ENCODE measurements around the gene GASK1B. TPM values are rescaled to one million over a fixed set of nuclear protein-coding genes. Genes with fewer than 3 reads are reported as not detected.
A peak's percentile ranks its signal among the peaks of the same experiment; 100 is the strongest.

Gene GASK1B
- total RNA-seq: 1 to 10 TPM; 1.8 to 9.8 (median 7.9) TPM

- peaks cover 0 to 3% of the 10 kb centered on the region in 2 donors for H3K4me1 ChIP-seq
Measured at GRCh38 chr4:158172261-158173258, at the start of gene GASK1B. GASK1B (minus strand) TSS chr4:158173025; CDS start chr4:158171375, 1,650 bp downstream.

DNA sequence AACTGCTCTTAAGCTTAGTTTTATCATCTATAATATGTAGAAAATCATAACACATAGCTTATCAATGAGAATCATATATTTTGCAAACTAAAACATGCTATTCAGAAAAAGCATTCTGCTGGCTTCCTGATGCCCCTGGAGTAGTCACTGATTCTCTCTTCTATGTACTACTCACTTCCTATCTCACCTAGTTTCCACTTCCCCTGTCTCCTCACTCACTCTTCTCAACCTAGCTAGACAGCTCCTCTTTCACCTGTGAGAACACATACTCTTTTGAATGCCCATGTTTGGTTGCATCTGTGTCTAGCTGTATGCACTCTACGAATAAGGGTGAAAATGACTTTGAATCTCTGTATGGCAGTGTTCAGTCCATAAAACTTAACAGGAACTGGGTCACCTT is 46.8 kb upstream of the GASK1B start:
- intact Hi-C loops (cut with DNase I; ENCODE audit: low total_unique reads): no loop called here
- Histone ChIP-seq H3K9me3 (no peaks in the 10 kb centered on the region), H3K4me1 (no peaks in the 10 kb centered on the region), H3K36me3 (no peaks in the 10 kb centered on the region), H3K4me3 (no peak overlapping the region), H3K27me3 (no peaks in the 10 kb centered on the region), H3K27ac (no peak overlapping the region)
- no peak for DNase-seq
- TF ChIP-seq, protein P1, sequence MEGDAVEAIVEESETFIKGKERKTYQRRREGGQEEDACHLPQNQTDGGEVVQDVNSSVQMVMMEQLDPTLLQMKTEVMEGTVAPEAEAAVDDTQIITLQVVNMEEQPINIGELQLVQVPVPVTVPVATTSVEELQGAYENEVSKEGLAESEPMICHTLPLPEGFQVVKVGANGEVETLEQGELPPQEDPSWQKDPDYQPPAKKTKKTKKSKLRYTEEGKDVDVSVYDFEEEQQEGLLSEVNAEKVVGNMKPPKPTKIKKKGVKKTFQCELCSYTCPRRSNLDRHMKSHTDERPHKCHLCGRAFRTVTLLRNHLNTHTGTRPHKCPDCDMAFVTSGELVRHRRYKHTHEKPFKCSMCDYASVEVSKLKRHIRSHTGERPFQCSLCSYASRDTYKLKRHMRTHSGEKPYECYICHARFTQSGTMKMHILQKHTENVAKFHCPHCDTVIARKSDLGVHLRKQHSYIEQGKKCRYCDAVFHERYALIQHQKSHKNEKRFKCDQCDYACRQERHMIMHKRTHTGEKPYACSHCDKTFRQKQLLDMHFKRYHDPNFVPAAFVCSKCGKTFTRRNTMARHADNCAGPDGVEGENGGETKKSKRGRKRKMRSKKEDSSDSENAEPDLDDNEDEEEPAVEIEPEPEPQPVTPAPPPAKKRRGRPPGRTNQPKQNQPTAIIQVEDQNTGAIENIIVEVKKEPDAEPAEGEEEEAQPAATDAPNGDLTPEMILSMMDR (IDR thresholded peaks at IDR 0.05 in 4 of 5, conservative IDR thresholded peaks at IDR 0.05 in 1 of 5): no peak
- TF ChIP-seq POLR2A (IDR thresholded peaks at IDR 0.05): no peak
- in situ Hi-C loops (cut with MboI; ENCODE audit: low sequenced_read_pairs in 4 of 4): no loop called here
- no peak for ATAC-seq

More at GRCh38 chr4:158172261-158173258, at the start of gene GASK1B:
- no peaks in the 10 kb centered on the region for H3K27me3 ChIP-seq
- peak within 1 kb of the TSS; percentile 50 to 73 (median 68) for H3K27ac ChIP-seq
- no peaks in the 10 kb centered on the region for H3K9me3 ChIP-seq
- no peak for TF ChIP-seq POLR2A (IDR thresholded peaks at IDR 0.05)
- TF ChIP-seq, protein P1 (IDR thresholded peaks at IDR 0.05 in 4 of 5, conservative IDR thresholded peaks at IDR 0.05 in 1 of 5): peak; percentile 8 to 48 (median 33)
- in situ Hi-C loops (cut with MboI; ENCODE audit: low sequenced_read_pairs in 4 of 4) (loop anchor here in 2 of 4 donors (5.0 to 10.0 kb wide), 2 partner anchors 178 to 180 kb away; no protein-coding TSS in a partner anchor), intact Hi-C loops (cut with DNase I; ENCODE audit: low total_unique reads) (loop anchor here (1.0 kb wide), 1 partner anchor 180 kb away; no protein-coding TSS in a partner anchor)
- no peak for DNase-seq
- H3K36me3 ChIP-seq: no peaks in the 10 kb centered on the region
- peak within 1 kb of the TSS; percentile 54 to 59 (median 57) for H3K4me3 ChIP-seq
- ATAC-seq: no peak

- ATAC-seq: no peak
- in situ Hi-C loops (cut with MboI; ENCODE audit: low sequenced_read_pairs in 4 of 4) (no loop called here), intact Hi-C loops (cut with DNase I; ENCODE audit: low total_unique reads) (no loop called here)
- TF ChIP-seq, protein P1 (IDR thresholded peaks at IDR 0.05 in 4 of 5, conservative IDR thresholded peaks at IDR 0.05 in 1 of 5): no peak
- no peak for TF ChIP-seq POLR2A (IDR thresholded peaks at IDR 0.05)
- Histone ChIP-seq H3K4me3 (no peak overlapping the region), H3K27me3 (no peaks in the 10 kb centered on the region), H3K27ac (no peak overlapping the region), H3K4me1 (no peaks in the 10 kb centered on the region), H3K36me3 (no peaks in the 10 kb centered on the region), H3K9me3 (no peaks in the 10 kb centered on the region)
- no peak for DNase-seq
Measured at GRCh38 chr4:158217763-158218162, 44.9 kb upstream of the GASK1B start.

DNA sequence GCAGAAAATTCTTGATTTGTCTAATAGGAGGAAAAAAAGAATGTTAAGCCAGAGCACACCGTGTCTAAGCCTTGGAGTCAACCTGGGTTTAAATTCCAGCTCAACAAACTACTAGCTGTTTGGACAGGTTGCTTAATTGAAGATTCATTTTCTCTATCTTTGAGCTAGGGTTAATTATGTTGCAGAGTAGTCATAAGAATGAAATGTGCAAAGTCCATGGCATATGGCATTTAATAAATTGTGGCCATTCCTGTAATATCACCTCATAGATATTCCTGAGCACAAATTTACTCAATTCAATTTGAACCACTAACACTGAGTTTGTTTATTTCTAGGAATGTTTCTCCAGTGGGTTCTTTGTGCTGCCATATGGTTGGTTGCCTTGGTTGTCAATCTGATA is 42.0 kb upstream of the GASK1B start:
- DNase-seq (no peak), ATAC-seq (no peak)
- intact Hi-C loops (cut with DNase I; ENCODE audit: low total_unique reads): no loop called here
- peaks cover 9 to 12% of the 10 kb centered on the region in 2 donors for H3K4me1 ChIP-seq
- in situ Hi-C loops (cut with MboI; ENCODE audit: low sequenced_read_pairs in 4 of 4): no loop called here
- no peaks in the 10 kb centered on the region for H3K27me3 ChIP-seq
- no peak for TF ChIP-seq POLR2A (IDR thresholded peaks at IDR 0.05)
- TF ChIP-seq, protein P1 (IDR thresholded peaks at IDR 0.05 in 4 of 5, conservative IDR thresholded peaks at IDR 0.05 in 1 of 5): no peak
- H3K4me3 ChIP-seq: no peak overlapping the region
- H3K36me3 ChIP-seq: no peaks in the 10 kb centered on the region
- H3K27ac ChIP-seq: no peak overlapping the region
- H3K9me3 ChIP-seq: no peaks in the 10 kb centered on the region

Data from gastrocnemius medialis (tissue), 4 donors.